MM.1S (cell line): ENCODE data around the gene SPAG16.

Source experiments
- DNase-seq: peaks from one replicate; pipeline ENCODE4 v3.0.0-alpha.2; 2015
- H2AFZ ChIP-seq: fragments of 300-600 bp; sonication (generic); 2 replicates; pipeline ENCODE4 v1.6.0; 2016; ENCODE audit warnings: antibody characterized with exemption, low read length
- H3F3A ChIP-seq: fragments of 300-600 bp; sonication (generic); 2 replicates; pipeline ENCODE4 v1.6.1; 2016; ENCODE audit warnings: mild to moderate bottlenecking, antibody characterized with exemption, low read length, moderate library complexity, mixed read lengths; ENCODE audit not compliant: insufficient read depth
- H3K27ac ChIP-seq: fragments of 300-600 bp; sonication (generic); 2 replicates; pipeline ENCODE4 v1.5.1; 2016; ENCODE audit warnings: mild to moderate bottlenecking, low read length
- H3K27me3 ChIP-seq: fragments of 300-600 bp; sonication (generic); replicated peaks from 2 replicates; pipeline ENCODE4 v1.6.0; 2016; ENCODE audit warnings: low read length; ENCODE audit not compliant: insufficient read depth
- H3K36me3 ChIP-seq: fragments of 300-600 bp; sonication (generic); replicated peaks from 2 replicates; pipeline ENCODE4 v1.6.1; 2016; ENCODE audit warnings: mild to moderate bottlenecking, low read length, mixed read lengths; ENCODE audit not compliant: insufficient read depth
- H3K4me1 ChIP-seq: fragments of 300-600 bp; sonication (generic); 2 replicates; pipeline ENCODE4 v1.6.1; 2016; ENCODE audit warnings: low read length, mixed read lengths
- H3K4me2 ChIP-seq: fragments of 300-600 bp; sonication (generic); 2 replicates; pipeline ENCODE4 v1.6.0; 2016; ENCODE audit warnings: low read depth, low read length
- H3K4me3 ChIP-seq: fragments of 300-600 bp; sonication (generic); 2 replicates; pipeline ENCODE4 v1.5.1; 2016; ENCODE audit warnings: low read length, mixed read lengths
- H3K79me2 ChIP-seq: fragments of 300-600 bp; sonication (generic); 2 replicates; pipeline ENCODE4 v1.6.1; 2016; ENCODE audit warnings: mixed run types, low read length, mixed read lengths
- H3K9ac ChIP-seq: fragments of 300-600 bp; sonication (generic); 2 replicates; pipeline ENCODE4 v1.6.1; 2016; ENCODE audit warnings: low read length, mixed read lengths
- H3K9me2 ChIP-seq: fragments of 300-600 bp; sonication (generic); replicated peaks from 2 replicates; pipeline ENCODE4 v1.6.1; 2016; ENCODE audit warnings: mild to moderate bottlenecking, low read length, mixed read lengths; ENCODE audit not compliant: insufficient read depth
- H3K9me3 ChIP-seq: fragments of 300-600 bp; sonication (generic); replicated peaks from 2 replicates; pipeline ENCODE4 v1.6.1; 2016; ENCODE audit warnings: mild to moderate bottlenecking, low read length, mixed read lengths; ENCODE audit not compliant: insufficient read depth
- H4K20me1 ChIP-seq: fragments of 300-600 bp; sonication (generic); 2 replicates; pipeline ENCODE4 v1.6.1; 2016; ENCODE audit warnings: mild to moderate bottlenecking, low read length, moderate library complexity, mixed read lengths; ENCODE audit not compliant: insufficient read depth
- CTCF ChIP-seq: fragments of 300-600 bp; sonication (generic); IDR thresholded peaks from 2 replicates; pipeline ENCODE4 v1.5.1; 2016; ENCODE audit warnings: antibody characterized with exemption, low read length, mixed read lengths
- EZH2 ChIP-seq: fragments of 300-600 bp; sonication (generic); optimal IDR thresholded peaks from 2 replicates; pipeline ENCODE3; 2017; ENCODE audit warnings: low read depth, mild to moderate bottlenecking, antibody characterized with exemption, low read length, mixed read lengths
- EZH2phosphoT487 ChIP-seq: fragments of 300-600 bp; sonication (generic); IDR thresholded peaks from 2 replicates; pipeline ENCODE4 v1.6.1; 2018; ENCODE audit warnings: antibody characterized with exemption, low read length

The SPAG16 gene

GRCh38 chr2:214196260-214196659 lies 912.0 kb downstream of the SPAG16 start:
- H2AFZ ChIP-seq, result no peak overlapping the region
- H3K4me3 ChIP-seq, result no peak overlapping the region
- TF ChIP-seq EZH2phosphoT487 (no peak), EZH2 (no peak), CTCF (no peak)
- no peak overlapping the region for H3K9ac ChIP-seq
- DNase-seq, result no peak
- no peaks in the 10 kb centered on the region for H3K4me1 ChIP-seq
- no peaks in the 10 kb centered on the region for H3K9me3 ChIP-seq
- H3K9me2 ChIP-seq, result no peaks in the 10 kb centered on the region
- no peaks in the 10 kb centered on the region for H3K27me3 ChIP-seq
- no peaks in the 10 kb centered on the region for H3K79me2 ChIP-seq
- H3K4me2 ChIP-seq, result no peak overlapping the region
- H4K20me1 ChIP-seq, result no peaks in the 10 kb centered on the region
- no peaks in the 10 kb centered on the region for H3K36me3 ChIP-seq
- H3K27ac ChIP-seq, result no peak overlapping the region
- H3F3A ChIP-seq, result no peaks in the 10 kb centered on the region

- Histone ChIP-seq H4K20me1 (no peaks in the 10 kb centered on the region), H3K27me3 (no peaks in the 10 kb centered on the region), H3K79me2 (no peaks in the 10 kb centered on the region), H3K27ac (no peak overlapping the region), H2AFZ (no peak overlapping the region), H3F3A (no peaks in the 10 kb centered on the region), H3K9ac (no peak overlapping the region), H3K9me2 (no peaks in the 10 kb centered on the region), H3K36me3 (no peaks in the 10 kb centered on the region), H3K9me3 (no peaks in the 10 kb centered on the region), H3K4me1 (no peaks in the 10 kb centered on the region), H3K4me3 (no peak overlapping the region), H3K4me2 (no peak overlapping the region)
- TF ChIP-seq EZH2, result no peak
- TF ChIP-seq EZH2phosphoT487, result no peak
- no peak for TF ChIP-seq CTCF
- no peak for DNase-seq
Observed at GRCh38 chr2:214201892-214202291, 917.6 kb downstream of the SPAG16 start.

- no peaks in the 10 kb centered on the region for H4K20me1 ChIP-seq
- TF ChIP-seq EZH2phosphoT487 (no peak), EZH2 (no peak), CTCF (no peak)
- no peaks in the 10 kb centered on the region for H3K79me2 ChIP-seq
- no peak overlapping the region for H3K9ac ChIP-seq
- no peak overlapping the region for H2AFZ ChIP-seq
- H3K4me3 ChIP-seq, result no peak overlapping the region
- no peaks in the 10 kb centered on the region for H3K36me3 ChIP-seq
- H3K4me1 ChIP-seq, result no peaks in the 10 kb centered on the region
- no peak overlapping the region for H3K4me2 ChIP-seq
- DNase-seq, result no peak
- H3K9me3 ChIP-seq, result no peaks in the 10 kb centered on the region
- no peak overlapping the region for H3K27ac ChIP-seq
- H3F3A ChIP-seq, result no peaks in the 10 kb centered on the region
- H3K9me2 ChIP-seq, result no peaks in the 10 kb centered on the region
- H3K27me3 ChIP-seq, result no peaks in the 10 kb centered on the region
Observed at GRCh38 chr2:214203214-214203613, 919.0 kb downstream of the SPAG16 start.
